Nephron progenitor cell (in vitro differentiated cells): ENCODE results near the gene CCDC92.

Source experiments
- DNase-seq: peaks from one replicate; pipeline ENCODE4 v3.0.0; 2021
- H3K27ac Mint-ChIP-seq: 2 replicates; pipeline ENCODE4 v1.8.0; 2021; ENCODE audit warnings: mild to moderate bottlenecking, moderate library complexity, mixed read lengths
- H3K27me3 Mint-ChIP-seq: 2 replicates; pipeline ENCODE4 v1.8.0; 2021; ENCODE audit warnings: mild to moderate bottlenecking, low read depth, mixed read lengths; ENCODE audit not compliant: poor library complexity
- H3K36me3 Mint-ChIP-seq: 2 replicates; pipeline ENCODE4 v1.8.0; 2021; ENCODE audit warnings: low read depth, mixed read lengths
- H3K4me1 Mint-ChIP-seq: 2 replicates; pipeline ENCODE4 v1.8.0; 2021; ENCODE audit warnings: mixed read lengths
- H3K4me3 Mint-ChIP-seq: 2 replicates; pipeline ENCODE4 v1.8.0; 2021; ENCODE audit warnings: mild to moderate bottlenecking, moderate library complexity, mixed read lengths
- H3K9me3 Mint-ChIP-seq: 2 replicates; pipeline ENCODE4 v1.8.0; 2021; ENCODE audit warnings: mild to moderate bottlenecking, moderate library complexity, mixed read lengths
- CTCF ChIP-seq: fragments of 200-600 bp; sonication (generic); IDR thresholded peaks from 2 replicates; pipeline ENCODE4 v1.5.0; 2021; ENCODE audit warnings: antibody characterized with exemption

Gene CCDC92

GRCh38 chr12:124018539-124018938, 45.9 kb upstream of the CCDC92 start:
- no peak overlapping the region for H3K27ac Mint-ChIP-seq
- no peak for DNase-seq
- H3K4me3 Mint-ChIP-seq, result no peak overlapping the region
- H3K27me3 Mint-ChIP-seq, result no peaks in the 10 kb centered on the region
- peaks cover 26% of the 10 kb centered on the region for H3K4me1 Mint-ChIP-seq
- no peak for TF ChIP-seq CTCF
- H3K36me3 Mint-ChIP-seq, result peaks cover 25% of the 10 kb centered on the region
- peaks cover 9% of the 10 kb centered on the region for H3K9me3 Mint-ChIP-seq

GRCh38 chr12:124017064-124017463, 44.4 kb upstream of the CCDC92 start:
- no peaks in the 10 kb centered on the region for H3K27me3 Mint-ChIP-seq
- peaks cover 26% of the 10 kb centered on the region for H3K4me1 Mint-ChIP-seq
- H3K9me3 Mint-ChIP-seq, result peaks cover 2% of the 10 kb centered on the region
- peaks cover 31% of the 10 kb centered on the region for H3K36me3 Mint-ChIP-seq
- H3K4me3 Mint-ChIP-seq, result no peak overlapping the region
- H3K27ac Mint-ChIP-seq, result peak overlapping the region; percentile 4
- no peak for DNase-seq
- no peak for TF ChIP-seq CTCF

GRCh38 chr12:124015494-124016461, 43.1 kb upstream of the CCDC92 start:
- DNase-seq, result no peak
- no peak overlapping the region for H3K27ac Mint-ChIP-seq
- no peaks in the 10 kb centered on the region for H3K9me3 Mint-ChIP-seq
- H3K36me3 Mint-ChIP-seq, result peaks cover 42% of the 10 kb centered on the region
- H3K4me1 Mint-ChIP-seq, result peaks cover 21% of the 10 kb centered on the region
- no peaks in the 10 kb centered on the region for H3K27me3 Mint-ChIP-seq
- H3K4me3 Mint-ChIP-seq, result no peak overlapping the region
- TF ChIP-seq CTCF, result no peak

- TF ChIP-seq CTCF, result no peak
- H3K36me3 Mint-ChIP-seq, result peaks cover 53% of the 10 kb centered on the region
- DNase-seq, result no peak
- no peak overlapping the region for H3K4me3 Mint-ChIP-seq
- H3K27me3 Mint-ChIP-seq, result no peaks in the 10 kb centered on the region
- H3K27ac Mint-ChIP-seq, result no peak overlapping the region
- H3K4me1 Mint-ChIP-seq, result peaks cover 24% of the 10 kb centered on the region
- H3K9me3 Mint-ChIP-seq, result no peaks in the 10 kb centered on the region
Measured at GRCh38 chr12:124013073-124013472, 40.4 kb upstream of the CCDC92 start.

GRCh38 chr12:124011435-124012115, 38.9 kb upstream of the CCDC92 start:
- TF ChIP-seq CTCF, result no peak
- Mint-ChIP-seq H3K9me3 (no peaks in the 10 kb centered on the region), H3K36me3 (peaks cover 53% of the 10 kb centered on the region), H3K4me1 (peaks cover 39% of the 10 kb centered on the region), H3K27ac (no peak overlapping the region), H3K4me3 (no peak overlapping the region), H3K27me3 (no peaks in the 10 kb centered on the region)
- no peak for DNase-seq
